IMR-90 (cell line): ENCODE measurements around the gene STARD13. TPM values are rescaled to one million over a fixed set of nuclear protein-coding genes. Genes with fewer than 3 reads are reported as not detected.

Experiments
- ATAC-seq: fragments of 200-7000 bp; cut with Tn5 transposase; 2 replicates; pipeline ENCODE4 v1.9.1; 2020; ENCODE audit warnings: low read depth, mild to moderate bottlenecking, moderate library complexity
- BruUV-seq: library from RNA; stranded (reverse); fragments of 400-500 nt; replicated peaks from 2 replicates; lab custom pipeline; 2021; lab: Mats Ljungman, UMichigan
- CTCF ChIA-PET: fragments of 300-600 bp; formaldehyde crosslinking; extraction: SDS; loops from one replicate; lab custom pipeline; 2021; ENCODE audit warnings: antibody characterized with exemption; lab: Yijun Ruan, JAX
- POLR2A ChIA-PET: fragments of 300-600 bp; sonication (Branson Sonifier 250); formaldehyde crosslinking; loops from one replicate; lab custom pipeline; 2022; ENCODE audit warnings: antibody characterized with exemption; ENCODE audit not compliant: unreplicated experiment; lab: Charles Lee
- DNase-seq: peaks from one replicate; pipeline ENCODE4 v3.0.0; 2013
- H2AFZ ChIP-seq: replicated peaks from 2 replicates; pipeline ENCODE3; 2013; ENCODE audit warnings: low read length, mild to moderate bottlenecking; ENCODE audit not compliant: poor library complexity
- H2AK5ac ChIP-seq: 2 replicates; pipeline ENCODE4 v1.6.1; 2013; ENCODE audit warnings: low read depth, low read length, inconsistent platforms
- H2AK9ac ChIP-seq: replicated peaks from 2 replicates; pipeline ENCODE3; 2013; ENCODE audit warnings: mild to moderate bottlenecking, low read depth, low read length, moderate library complexity; ENCODE audit not compliant: poor library complexity
- H2BK120ac ChIP-seq: 2 replicates; pipeline ENCODE4 v1.6.1; 2013; ENCODE audit warnings: low read depth, low read length, inconsistent platforms
- H2BK15ac ChIP-seq: 3 replicates; pipeline ENCODE4 v1.6.1; 2013; ENCODE audit warnings: low read depth, low read length, inconsistent platforms
- H2BK20ac ChIP-seq: 2 replicates; pipeline ENCODE4 v1.6.1; 2013; ENCODE audit warnings: low read depth, mild to moderate bottlenecking, inconsistent platforms, low read length, moderate library complexity
- H2BK5ac ChIP-seq: 2 replicates; pipeline ENCODE4 v1.6.1; 2013; ENCODE audit warnings: mild to moderate bottlenecking, low read depth, low read length, inconsistent platforms; ENCODE audit not compliant: poor library complexity, severe bottlenecking
- H3K14ac ChIP-seq: replicated peaks from 2 replicates; pipeline ENCODE4 v1.6.1; 2013; ENCODE audit warnings: low read depth, low read length, inconsistent platforms
- H3K18ac ChIP-seq: 2 replicates; pipeline ENCODE4 v1.6.1; 2013; ENCODE audit warnings: low read depth, low read length, control low read depth
- H3K23ac ChIP-seq: 2 replicates; pipeline ENCODE4 v1.6.1; 2013; ENCODE audit warnings: low read depth, low read length, inconsistent platforms
- H3K27ac ChIP-seq: 2 replicates; pipeline ENCODE4 v1.5.1; 2013; ENCODE audit warnings: mild to moderate bottlenecking, control low read depth, low read length; ENCODE audit not compliant: insufficient read depth
- H3K27me3 ChIP-seq: 2 replicates; pipeline ENCODE4 v1.6.1; 2013; ENCODE audit warnings: low read length; ENCODE audit not compliant: control insufficient read depth, insufficient read depth
- H3K36me3 ChIP-seq: 2 replicates; pipeline ENCODE4 v1.6.1; 2013; ENCODE audit warnings: low read length, mixed read lengths; ENCODE audit not compliant: control insufficient read depth, insufficient read depth
- H3K4ac ChIP-seq: 2 replicates; pipeline ENCODE4 v1.6.1; 2013; ENCODE audit warnings: low read depth, low read length, inconsistent platforms
- H3K4me1 ChIP-seq: 2 replicates; pipeline ENCODE4 v1.6.1; 2013; ENCODE audit warnings: low read length, mixed read lengths; ENCODE audit not compliant: control insufficient read depth, insufficient read depth
- H3K4me2 ChIP-seq: 2 replicates; pipeline ENCODE4 v1.6.1; 2013; ENCODE audit warnings: low read depth, mild to moderate bottlenecking, control low read depth, low read length, moderate library complexity
- H3K4me3 ChIP-seq: 2 replicates; pipeline ENCODE4 v1.5.1; 2013; ENCODE audit warnings: low read depth, mild to moderate bottlenecking, control low read depth, low read length, moderate library complexity; ENCODE audit not compliant: insufficient read depth
- H3K56ac ChIP-seq: 2 replicates; pipeline ENCODE4 v1.6.1; 2013; ENCODE audit warnings: low read length, inconsistent platforms; ENCODE audit not compliant: insufficient read depth; ENCODE audit errors: extremely low read depth
- H3K79me1 ChIP-seq, 2 experiments: 2 replicates each; pipeline ENCODE4 v1.6.1; 2013; ENCODE audit warnings: low read length in 2 of 2, inconsistent platforms in 1 of 2, low read depth in 1 of 2
- H3K9ac ChIP-seq: 2 replicates; pipeline ENCODE4 v1.6.1; 2013; ENCODE audit warnings: low read depth, low read length, control low read depth
- H3K9me1 ChIP-seq: 2 replicates; pipeline ENCODE4 v1.6.1; 2013; ENCODE audit warnings: low read length, inconsistent platforms; ENCODE audit not compliant: insufficient read depth
- H3K9me3 ChIP-seq: 2 replicates; pipeline ENCODE4 v1.6.1; 2013; ENCODE audit warnings: low read length; ENCODE audit not compliant: control insufficient read depth, insufficient read depth
- H4K20me1 ChIP-seq: 2 replicates; pipeline ENCODE4 v1.6.1; 2013; ENCODE audit warnings: low read length, inconsistent platforms; ENCODE audit not compliant: insufficient read depth
- H4K5ac ChIP-seq: 2 replicates; pipeline ENCODE4 v1.6.1; 2013; ENCODE audit warnings: mild to moderate bottlenecking, low read depth, low read length, control low read depth
- H4K8ac ChIP-seq, 2 experiments: 2 replicates each; pipeline ENCODE4 v1.6.1; 2013; ENCODE audit warnings: low read depth in 2 of 2, low read length in 2 of 2, control low read depth in 1 of 2, inconsistent platforms in 1 of 2
- H4K91ac ChIP-seq: 2 replicates; pipeline ENCODE4 v1.6.1; 2013; ENCODE audit warnings: low read depth, low read length, inconsistent platforms; ENCODE audit not compliant: insufficient read depth
- BHLHE40 ChIP-seq: fragments of 150-350 bp; IDR thresholded peaks from 2 replicates; pipeline ENCODE4 v1.6.1; 2016; ENCODE audit warnings: mild to moderate bottlenecking, low read depth, low read length
- CEBPB ChIP-seq: IDR thresholded peaks from 2 replicates; pipeline ENCODE4 v1.6.1; 2012; ENCODE audit warnings: low read depth, low read length, improper control_type of control experiment
- NFE2L2 ChIP-seq: fragments of 150-350 bp; IDR thresholded peaks from 2 replicates; pipeline ENCODE4 v1.6.1; 2016; ENCODE audit warnings: low read depth, mild to moderate bottlenecking, low read length
- WGBS, 2 experiments: methylation state at CpG; one replicate each; pipeline versions ENCODE4 v1.1.5 to v1.1.7; 2013; ENCODE audit warnings: missing lambda C conversion rate in 2 of 2; ENCODE audit not compliant: insufficient read length in 1 of 2; ENCODE audit errors: extremely low coverage in 2 of 2; 5-methylcytosine and 5-hydroxymethylcytosine counted together
- dilution Hi-C: fragments of 300-500 bp; cut with HindIII; formaldehyde crosslinking; loops from one replicate; pipeline ENCODE4 v1.14.3; 2018; ENCODE audit warnings: low sequenced_read_pairs; ENCODE audit not compliant: unreplicated experiment
- in situ Hi-C: fragments of 300-500 bp; cut with MboI; formaldehyde crosslinking; loops from 3 replicates; pipeline ENCODE4 v1.14.3; 2019; ENCODE audit warnings: low sequenced_read_pairs, inconsistent platforms, mixed read lengths
- intact Hi-C: fragments of 100-400 bp; cut with micrococcal nuclease; formaldehyde crosslinking; loops from 2 replicates; pipeline ENCODE4 v1.10.0; 2022
- polyA plus RNA-seq, 3 experiments: library from polyadenylated mRNA; depleted of rRNA; stranded (reverse); fragments of >200 nt; gene quantifications; 2 replicates each; pipeline ENCODE4 v1.2.3, GENCODE V29; 2012; ENCODE audit warnings: low replicate concordance in 1 of 3
- total RNA-seq: library from RNA; depleted of rRNA; stranded (reverse); fragments of >200 nt; gene quantifications from 2 replicates; pipeline ENCODE4 v1.2.3, GENCODE V29; 2012

Gene STARD13
- total and polyA plus RNA-seq, 2 of the 4 experiments (the other 2 are of a cell fraction): 23.6 to 46.6 TPM

GRCh38 chr13:33227927-33228647 is 57.5 kb downstream of the STARD13 start:
- CTCF ChIA-PET: interaction anchor here (1.0 to 1.9 kb wide), 2 partner anchors 16 to 309 kb away, joined by 3 to 5 read pairs; no protein-coding TSS in a partner anchor
- H3K4me2 ChIP-seq: 0 out of 2 replicates have a peak overlapping the region, but pooled peaks have one; percentile 16
- peaks cover 25% of the 10 kb centered on the region for H3K9me1 ChIP-seq
- in situ Hi-C loops (no loop called here), intact Hi-C loops (loop anchor here (1.0 to 5.0 kb wide), 5 partner anchors 55 to 494 kb away; no protein-coding TSS in a partner anchor), dilution Hi-C loops (no loop called here)
- H4K91ac ChIP-seq: peak overlapping the region; percentile 65
- no peak overlapping the region for H3K4me3 ChIP-seq
- H2AK9ac ChIP-seq: no peak overlapping the region
- peak overlapping the region; percentile 54 for H2BK120ac ChIP-seq
- H3K79me1 ChIP-seq: peaks cover 47 to 78% of the 10 kb centered on the region in 2 experiments
- peaks cover 6% of the 10 kb centered on the region; the same call in 1 of the 2 replicates for H4K20me1 ChIP-seq
- ATAC-seq (no peak; the same call in 1 of the 2 replicates), DNase-seq (no peak)
- POLR2A ChIA-PET: no interaction called here
- peak overlapping the region; percentile 33; the same call in 1 of the 2 replicates for H3K23ac ChIP-seq
- peak overlapping the region; percentile 65; the same call in 2 of the 3 replicates for H2BK15ac ChIP-seq
- H3K4me1 ChIP-seq: peaks cover 29% of the 10 kb centered on the region
- H4K8ac ChIP-seq: peak overlapping the region in 1 of 2 experiments; percentile 68
- peak overlapping the region; percentile 70; the same call in 1 of the 2 replicates for H2BK20ac ChIP-seq
- H3K9me3 ChIP-seq: peaks cover 5% of the 10 kb centered on the region
- H2AK5ac ChIP-seq: peak overlapping the region; percentile 59
- peak overlapping the region; percentile 61 for H3K4ac ChIP-seq
- TF ChIP-seq NFE2L2: no peak
- TF ChIP-seq CEBPB: no peak
- TF ChIP-seq BHLHE40: no peak
- H3K56ac ChIP-seq: peak overlapping the region; percentile 29; the same call in 1 of the 2 replicates
- no CpG with 5 or more reads among the region's 7 CpGs for WGBS, 2 experiments
- peak overlapping the region; percentile 17; the same call in 1 of the 2 replicates for H3K18ac ChIP-seq
- no TSS peak for BruUV-seq
- H3K9ac ChIP-seq: peak overlapping the region; percentile 41
- H4K5ac ChIP-seq: peak overlapping the region; percentile 50
- no peak overlapping the region for H2AFZ ChIP-seq
- H3K14ac ChIP-seq: peak overlapping the region; percentile 50
- H3K27ac ChIP-seq: peak overlapping the region; percentile 80
- H3K27me3 ChIP-seq: no peaks in the 10 kb centered on the region
- H2BK5ac ChIP-seq: peak overlapping the region; percentile 98
- peaks cover 6% of the 10 kb centered on the region for H3K36me3 ChIP-seq
